ENCODE results near the gene CCDC190. TPM values are rescaled to one million over a fixed set of nuclear protein-coding genes. Genes with fewer than 3 reads are reported as not detected.
"Not testable (repeated sequence)": the region's sequence is repeated elsewhere in the genome, so short reads cannot be mapped to it uniquely, and the experiment has no call there.

CCDC190 gene
- total and polyA plus RNA-seq, 8 donors: 0.22 to 2.1 (median 0.65) TPM

GRCh38 chr1:162886705-162887104, 25.7 kb upstream of the CCDC190 start:
- no peak for TF ChIP-seq CTCF (IDR thresholded peaks at IDR 0.05)
- H3K4me3 ChIP-seq: no peak overlapping the region
- no peaks in the 10 kb centered on the region for H3K4me1 ChIP-seq
- intact Hi-C loops (cut with DNase I): loop anchor here in 1 of 2 donors (10.0 kb wide), 1 partner anchor 288 kb away; no protein-coding TSS in a partner anchor
- no peaks in the 10 kb centered on the region for H3K36me3 ChIP-seq
- no peak overlapping the region for H3K27ac ChIP-seq
- ATAC-seq: no peak
- DNase-seq: no peak
- peaks cover 0 to 3% of the 10 kb centered on the region in 2 donors for H3K27me3 ChIP-seq
- H3K9me3 ChIP-seq: no peaks in the 10 kb centered on the region

- intact Hi-C loops (cut with DNase I): loop anchor here in 1 of 2 donors (10.0 kb wide), 1 partner anchor 290 kb away; no protein-coding TSS in a partner anchor
- no peak for TF ChIP-seq CTCF (IDR thresholded peaks at IDR 0.05)
- ATAC-seq (no peak), DNase-seq (no peak)
- H3K27me3 ChIP-seq: peaks cover 0 to 3% of the 10 kb centered on the region in 2 donors
- H3K27ac ChIP-seq: no peak overlapping the region
- H3K4me3 ChIP-seq: no peak overlapping the region
- no peaks in the 10 kb centered on the region for H3K4me1 ChIP-seq
- no peaks in the 10 kb centered on the region for H3K36me3 ChIP-seq
- H3K9me3 ChIP-seq: no peaks in the 10 kb centered on the region
Measured at GRCh38 chr1:162885265-162885664, 24.3 kb upstream of the CCDC190 start.

- no peak for DNase-seq
- Histone ChIP-seq H3K27ac (no peak overlapping the region), H3K9me3 (no peaks in the 10 kb centered on the region), H3K36me3 (no peaks in the 10 kb centered on the region), H3K4me3 (no peak overlapping the region), H3K4me1 (no peaks in the 10 kb centered on the region), H3K27me3 (peaks cover 0 to 2% of the 10 kb centered on the region in 2 donors)
- intact Hi-C loops (cut with DNase I): loop anchor here in 1 of 2 donors (10.0 kb wide), 1 partner anchor 290 kb away; no protein-coding TSS in a partner anchor
- no peak for ATAC-seq
- no peak for TF ChIP-seq CTCF (IDR thresholded peaks at IDR 0.05)
Measured at GRCh38 chr1:162884831-162885230, 23.9 kb upstream of the CCDC190 start.

- DNase-seq: no peak
- intact Hi-C loops (cut with DNase I): loop anchor here in 1 of 2 donors (10.0 kb wide), 1 partner anchor 293 kb away; no protein-coding TSS in a partner anchor
- no peaks in the 10 kb centered on the region for H3K27me3 ChIP-seq
- ATAC-seq: no peak
- no peaks in the 10 kb centered on the region for H3K4me1 ChIP-seq
- H3K4me3 ChIP-seq: no peak overlapping the region
- no peak for TF ChIP-seq CTCF (IDR thresholded peaks at IDR 0.05)
- H3K36me3 ChIP-seq: no peaks in the 10 kb centered on the region
- no peak overlapping the region for H3K27ac ChIP-seq
- H3K9me3 ChIP-seq: no peaks in the 10 kb centered on the region
Measured at GRCh38 chr1:162882248-162882674, 21.3 kb upstream of the CCDC190 start.

GRCh38 chr1:162881590-162881989, 20.6 kb upstream of the CCDC190 start:
- ATAC-seq (no peak), DNase-seq (peak in 1 of 4 donors; percentile 29)
- no peak for TF ChIP-seq CTCF (IDR thresholded peaks at IDR 0.05)
- H3K27ac ChIP-seq: no peak overlapping the region
- intact Hi-C loops (cut with DNase I): loop anchor here in 1 of 2 donors (10.0 kb wide), 1 partner anchor 293 kb away; no protein-coding TSS in a partner anchor
- no peaks in the 10 kb centered on the region for H3K9me3 ChIP-seq
- H3K27me3 ChIP-seq: peaks cover 0 to 2% of the 10 kb centered on the region in 2 donors
- H3K4me1 ChIP-seq: no peaks in the 10 kb centered on the region
- no peak overlapping the region for H3K4me3 ChIP-seq
- H3K36me3 ChIP-seq: no peaks in the 10 kb centered on the region

GRCh38 chr1:162880617-162881016, 19.6 kb upstream of the CCDC190 start:
- not testable (repeated sequence) for H3K4me3 ChIP-seq, H3K27me3 ChIP-seq, ATAC-seq, DNase-seq, H3K9me3 ChIP-seq, H3K36me3 ChIP-seq, H3K27ac ChIP-seq, H3K4me1 ChIP-seq
- intact Hi-C loops (cut with DNase I): loop anchor here in 1 of 2 donors (10.0 kb wide), 1 partner anchor 294 kb away; no protein-coding TSS in a partner anchor

Data from left lung (tissue), 10 donors.